Cardiac fibroblast (primary cell): ENCODE results near the gene SHISA5.
"Not testable (repeated sequence)": the region's sequence is repeated elsewhere in the genome, so short reads cannot be mapped to it uniquely, and the experiment has no call there.

ENCODE experiments used
- DNase-seq, 2 donors: peaks; one replicate each; pipeline versions ENCODE4 v3.0.0 to v3.0.0-alpha.2; 2010; ENCODE audit warnings: low read depth in 2 of 2
- H3K4me3 ChIP-seq, 2 donors: replicated peaks in 1 of 2; 1 replicate in 1 of 2; 2 replicates in 1 of 2; pipeline ENCODE4 v1.5.1; 2011; ENCODE audit warnings: low read depth in 2 of 2, low read length in 2 of 2, mild to moderate bottlenecking in 2 of 2, moderate library complexity in 1 of 2
- TF ChIP-seq, protein P1 (sequence below): IDR thresholded peaks from one replicate; pipeline ENCODE4 v1.5.1; 2011; ENCODE audit warnings: low read depth, mild to moderate bottlenecking, low read length, inconsistent platforms

Gene SHISA5

DNA sequence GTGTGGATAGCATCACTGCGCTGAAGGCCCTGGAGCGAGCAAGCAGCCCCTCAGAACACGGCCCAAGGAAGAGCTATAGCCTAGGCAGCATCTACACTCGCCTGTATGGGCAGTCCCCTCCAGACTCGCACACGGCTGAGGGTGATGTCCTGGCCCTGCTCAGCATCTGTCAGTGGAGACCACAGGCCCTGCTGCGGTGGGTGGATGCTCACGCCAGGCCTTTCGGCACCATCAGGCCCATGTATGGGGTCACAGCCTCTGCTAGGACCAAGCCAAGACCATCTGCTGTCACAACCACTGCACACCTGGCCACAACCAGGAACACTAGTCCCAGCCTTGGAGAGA is 36.9 kb downstream of the SHISA5 start:
- no peak for DNase-seq
- TF ChIP-seq, protein P1, sequence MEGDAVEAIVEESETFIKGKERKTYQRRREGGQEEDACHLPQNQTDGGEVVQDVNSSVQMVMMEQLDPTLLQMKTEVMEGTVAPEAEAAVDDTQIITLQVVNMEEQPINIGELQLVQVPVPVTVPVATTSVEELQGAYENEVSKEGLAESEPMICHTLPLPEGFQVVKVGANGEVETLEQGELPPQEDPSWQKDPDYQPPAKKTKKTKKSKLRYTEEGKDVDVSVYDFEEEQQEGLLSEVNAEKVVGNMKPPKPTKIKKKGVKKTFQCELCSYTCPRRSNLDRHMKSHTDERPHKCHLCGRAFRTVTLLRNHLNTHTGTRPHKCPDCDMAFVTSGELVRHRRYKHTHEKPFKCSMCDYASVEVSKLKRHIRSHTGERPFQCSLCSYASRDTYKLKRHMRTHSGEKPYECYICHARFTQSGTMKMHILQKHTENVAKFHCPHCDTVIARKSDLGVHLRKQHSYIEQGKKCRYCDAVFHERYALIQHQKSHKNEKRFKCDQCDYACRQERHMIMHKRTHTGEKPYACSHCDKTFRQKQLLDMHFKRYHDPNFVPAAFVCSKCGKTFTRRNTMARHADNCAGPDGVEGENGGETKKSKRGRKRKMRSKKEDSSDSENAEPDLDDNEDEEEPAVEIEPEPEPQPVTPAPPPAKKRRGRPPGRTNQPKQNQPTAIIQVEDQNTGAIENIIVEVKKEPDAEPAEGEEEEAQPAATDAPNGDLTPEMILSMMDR: no peak
- peak overlapping the region; percentile 53 to 63 for H3K4me3 ChIP-seq

DNA sequence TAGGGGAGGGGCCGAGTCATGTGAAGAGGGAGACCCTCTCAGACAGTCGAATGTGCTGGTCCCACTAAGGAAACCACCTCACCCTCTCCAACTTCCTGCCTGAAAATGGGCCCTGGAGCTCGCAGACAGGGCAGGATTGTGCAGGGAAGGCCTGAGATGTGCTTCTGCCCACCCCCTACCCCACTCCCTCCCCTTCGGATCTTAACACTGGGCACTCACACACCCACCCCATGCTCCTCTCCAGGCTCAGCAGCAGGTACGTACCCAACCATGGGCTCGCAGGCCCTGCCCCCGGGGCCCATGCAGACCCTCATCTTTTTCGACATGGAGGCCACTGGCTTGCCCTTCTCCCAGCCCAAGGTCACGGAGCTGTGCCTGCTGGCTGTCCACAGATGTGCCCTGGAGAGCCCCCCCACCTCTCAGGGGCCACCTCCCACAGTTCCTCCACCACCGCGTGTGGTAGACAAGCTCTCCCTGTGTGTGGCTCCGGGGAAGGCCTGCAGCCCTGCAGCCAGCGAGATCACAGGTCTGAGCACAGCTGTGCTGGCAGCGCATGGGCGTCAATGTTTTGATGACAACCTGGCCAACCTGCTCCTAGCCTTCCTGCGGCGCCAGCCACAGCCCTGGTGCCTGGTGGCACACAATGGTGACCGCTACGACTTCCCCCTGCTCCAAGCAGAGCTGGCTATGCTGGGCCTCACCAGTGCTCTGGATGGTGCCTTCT is 37.4 kb downstream of the SHISA5 start:
- DNase-seq: peak in 1 of 2 donors; percentile 7
- TF ChIP-seq, protein P1: no peak
- peak overlapping the region; percentile 53 to 63 for H3K4me3 ChIP-seq

DNA sequence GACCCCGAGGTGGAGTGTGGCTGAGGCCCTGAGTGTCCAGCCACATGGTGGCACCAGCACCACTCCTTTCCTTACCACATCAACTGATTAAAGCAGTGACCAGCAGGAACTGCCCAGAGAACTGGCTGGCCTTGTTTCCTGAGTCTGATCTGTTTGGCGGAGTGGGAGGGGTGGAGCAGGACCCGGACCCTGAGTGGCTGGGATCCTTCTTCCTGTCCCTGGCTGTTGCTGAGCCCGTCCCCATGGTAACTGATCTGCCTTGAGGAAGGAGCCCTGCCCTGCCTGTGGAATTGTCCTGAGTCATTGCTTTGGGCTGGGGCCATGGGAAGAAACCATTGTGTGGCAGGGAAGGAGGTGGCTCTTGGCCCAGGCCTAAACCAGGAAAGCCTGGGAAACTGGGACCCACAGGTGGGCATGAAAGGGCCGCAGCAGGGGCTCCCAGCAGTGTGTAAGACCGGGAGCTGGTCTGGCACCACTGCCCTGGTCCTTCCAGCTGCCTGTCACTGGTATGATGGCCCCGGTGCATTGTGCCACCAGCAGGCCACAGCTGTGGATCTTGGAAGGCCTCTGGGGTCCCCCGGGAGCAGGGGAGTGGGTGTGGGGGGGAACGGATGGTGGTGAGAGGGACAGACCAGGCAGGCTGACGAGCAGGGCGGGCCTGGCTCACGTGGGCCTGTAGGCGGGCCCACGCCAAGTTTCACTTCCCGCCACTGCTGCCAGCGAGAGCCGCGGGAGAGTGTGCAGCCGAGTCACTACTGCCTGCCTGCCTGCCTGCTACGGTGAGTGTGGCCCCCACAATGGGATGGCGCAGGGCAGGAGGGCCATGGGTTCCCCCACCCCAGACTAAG is 38.2 kb downstream of the SHISA5 start:
- peak; percentile 100 for DNase-seq
- TF ChIP-seq, protein P1: peak; percentile 59
- peak overlapping the region; percentile 53 to 63 for H3K4me3 ChIP-seq

DNA sequence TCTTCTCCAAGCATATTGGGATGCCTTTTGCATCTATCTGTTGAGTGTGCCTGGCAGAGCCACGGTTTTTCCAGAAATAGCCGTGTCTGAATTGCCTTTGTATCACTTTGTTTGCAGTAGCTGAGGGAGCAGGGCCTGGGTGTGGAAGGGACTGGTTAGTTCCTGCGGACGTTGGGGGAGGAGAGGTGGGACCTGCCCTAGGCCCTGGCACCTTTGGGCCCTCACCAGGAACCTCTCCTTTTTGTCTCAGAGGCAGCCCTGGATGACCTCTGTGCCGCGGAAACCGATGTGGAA is 38.8 kb downstream of the SHISA5 start:
- DNase-seq: no peak
- H3K4me3 ChIP-seq: no peak overlapping the region
- TF ChIP-seq, protein P1: no peak

DNA sequence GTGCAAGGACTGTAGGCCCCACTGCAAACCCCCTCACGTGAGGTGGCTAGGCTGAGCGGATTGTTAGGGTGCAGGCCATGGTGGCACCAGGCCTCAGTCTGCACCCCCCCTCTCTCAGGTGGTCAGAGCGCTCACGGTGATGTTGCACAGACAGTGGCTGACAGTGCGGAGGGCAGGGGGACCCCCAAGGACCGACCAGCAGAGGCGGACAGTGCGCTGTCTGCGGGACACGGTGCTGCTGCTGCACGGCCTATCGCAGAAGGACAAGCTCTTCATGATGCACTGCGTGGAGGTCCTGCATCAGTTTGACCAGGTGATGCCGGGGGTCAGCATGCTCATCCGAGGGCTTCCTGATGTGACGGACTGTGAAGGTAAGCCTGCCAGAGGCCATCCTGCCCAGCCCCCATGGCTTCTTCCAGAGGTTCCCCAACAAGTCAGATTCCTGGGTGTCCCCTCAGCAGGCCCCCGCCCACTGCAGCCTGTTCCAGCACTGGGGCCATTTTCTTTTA is 39.2 kb downstream of the SHISA5 start:
- DNase-seq: no peak
- TF ChIP-seq, protein P1: no peak
- no peak overlapping the region for H3K4me3 ChIP-seq

DNA sequence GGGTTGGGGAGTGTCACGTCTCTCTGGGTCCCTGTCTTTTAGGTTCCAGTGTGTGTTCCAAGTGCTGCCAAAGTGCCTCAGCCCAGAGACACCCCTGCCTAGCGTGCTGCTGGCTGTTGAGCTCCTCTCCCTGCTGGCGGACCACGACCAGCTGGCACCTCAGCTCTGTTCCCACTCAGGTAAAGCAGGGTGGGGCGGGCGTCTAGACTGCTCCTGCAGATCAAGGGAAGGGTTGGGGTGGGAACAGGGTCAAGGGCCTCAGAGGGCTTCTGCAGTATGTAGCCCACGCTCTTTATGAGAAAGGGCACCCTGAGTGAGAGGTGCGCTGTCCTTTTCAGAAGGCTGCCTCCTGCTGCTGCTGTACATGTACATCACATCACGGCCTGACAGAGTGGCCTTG is 40.3 kb downstream of the SHISA5 start:
- no peak for DNase-seq
- no peak overlapping the region for H3K4me3 ChIP-seq
- TF ChIP-seq, protein P1: no peak

DNA sequence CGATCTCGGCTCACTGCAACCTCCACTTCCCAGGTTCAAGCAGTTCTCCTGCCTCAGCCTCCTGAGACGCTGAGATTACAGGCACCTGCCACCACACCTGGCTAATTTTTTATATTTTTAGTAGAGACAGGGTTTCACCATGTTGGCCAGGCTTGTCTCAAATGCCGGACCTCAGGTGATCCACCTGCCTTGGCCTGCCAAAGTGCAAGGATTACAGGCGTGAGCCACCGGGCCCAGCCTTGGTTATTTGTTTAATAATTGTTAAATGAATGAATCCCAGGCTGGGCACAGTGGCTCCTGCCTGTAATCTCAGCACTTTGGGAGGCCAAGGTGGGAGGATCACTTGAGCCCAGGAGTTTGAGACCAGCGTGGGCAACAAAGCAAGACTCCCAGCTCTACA is 42.2 kb downstream of the SHISA5 start:
- not testable (repeated sequence) for DNase-seq, H3K4me3 ChIP-seq
